ENCODE measurements around the gene PTGER2.

DNA sequence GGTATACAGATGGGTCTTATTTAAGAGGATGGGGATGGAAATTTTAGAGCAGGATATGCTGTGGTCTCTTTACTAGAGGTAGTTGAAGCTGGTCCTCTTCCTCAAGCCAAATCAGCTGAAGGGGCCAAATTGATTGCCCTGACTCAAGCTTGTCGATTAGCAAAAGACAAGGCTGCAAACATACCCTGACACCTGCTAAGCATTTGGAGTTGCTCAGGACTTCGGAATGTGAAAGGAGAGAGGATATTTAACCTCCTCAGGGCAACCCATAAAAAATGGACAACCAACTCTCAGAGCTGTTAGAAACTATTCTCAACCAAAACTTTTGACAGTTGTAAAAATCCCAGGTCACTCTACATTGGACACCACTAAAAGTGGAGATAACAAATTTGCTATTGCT lies 31.0 kb upstream of the PTGER2 start:
- TF ChIP-seq, protein P1, sequence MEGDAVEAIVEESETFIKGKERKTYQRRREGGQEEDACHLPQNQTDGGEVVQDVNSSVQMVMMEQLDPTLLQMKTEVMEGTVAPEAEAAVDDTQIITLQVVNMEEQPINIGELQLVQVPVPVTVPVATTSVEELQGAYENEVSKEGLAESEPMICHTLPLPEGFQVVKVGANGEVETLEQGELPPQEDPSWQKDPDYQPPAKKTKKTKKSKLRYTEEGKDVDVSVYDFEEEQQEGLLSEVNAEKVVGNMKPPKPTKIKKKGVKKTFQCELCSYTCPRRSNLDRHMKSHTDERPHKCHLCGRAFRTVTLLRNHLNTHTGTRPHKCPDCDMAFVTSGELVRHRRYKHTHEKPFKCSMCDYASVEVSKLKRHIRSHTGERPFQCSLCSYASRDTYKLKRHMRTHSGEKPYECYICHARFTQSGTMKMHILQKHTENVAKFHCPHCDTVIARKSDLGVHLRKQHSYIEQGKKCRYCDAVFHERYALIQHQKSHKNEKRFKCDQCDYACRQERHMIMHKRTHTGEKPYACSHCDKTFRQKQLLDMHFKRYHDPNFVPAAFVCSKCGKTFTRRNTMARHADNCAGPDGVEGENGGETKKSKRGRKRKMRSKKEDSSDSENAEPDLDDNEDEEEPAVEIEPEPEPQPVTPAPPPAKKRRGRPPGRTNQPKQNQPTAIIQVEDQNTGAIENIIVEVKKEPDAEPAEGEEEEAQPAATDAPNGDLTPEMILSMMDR (IDR thresholded peaks at IDR 0.05): no peak
- no peak for TF ChIP-seq POLR2A (IDR thresholded peaks at IDR 0.05)
